ENCODE data around the gene AP5M1.
"Not testable (repeated sequence)": the region's sequence is repeated elsewhere in the genome, so short reads cannot be mapped to it uniquely, and the experiment has no call there.

AP5M1 gene

GRCh38 chr14:57291692-57292647, 23.2 kb downstream of the AP5M1 start:
- no peak for DNase-seq

- no peak for DNase-seq
These were observed 25.4 kb downstream of the AP5M1 start for GRCh38 chr14:57293866-57294837.

- no peak for DNase-seq
These were observed 26.5 kb downstream of the AP5M1 start for GRCh38 chr14:57295239-57295638.

GRCh38 chr14:57297852-57298251, 29.1 kb downstream of the AP5M1 start:
- DNase-seq, result no peak

GRCh38 chr14:57299511-57299910, 30.7 kb downstream of the AP5M1 start:
- DNase-seq, result no peak

GRCh38 chr14:57302883-57303282, 34.1 kb downstream of the AP5M1 start:
- DNase-seq, result no peak

- no peak for DNase-seq
These were observed 45.8 kb downstream of the AP5M1 start for GRCh38 chr14:57314396-57315089.

GRCh38 chr14:57317248-57317833, 48.6 kb downstream of the AP5M1 start:
- no peak for DNase-seq

- no peak for DNase-seq
These were observed 50.9 kb downstream of the AP5M1 start for GRCh38 chr14:57319636-57320192.

GRCh38 chr14:57323721-57324120, 55.0 kb downstream of the AP5M1 start:
- DNase-seq, result no peak

GRCh38 chr14:57326253-57326652, 57.5 kb downstream of the AP5M1 start:
- DNase-seq, result no peak

GRCh38 chr14:57329833-57330232, 61.1 kb downstream of the AP5M1 start:
- DNase-seq, result no peak

- not testable (repeated sequence) for DNase-seq
These were observed 63.7 kb downstream of the AP5M1 start for GRCh38 chr14:57332475-57332874.

GRCh38 chr14:57333726-57334125, 65.0 kb downstream of the AP5M1 start:
- DNase-seq, result not testable (repeated sequence)

GRCh38 chr14:57343545-57344297, 75.0 kb downstream of the AP5M1 start:
- DNase-seq, result not testable (repeated sequence)

- no peak for DNase-seq
These were observed 76.3 kb downstream of the AP5M1 start for GRCh38 chr14:57345106-57345505.

GRCh38 chr14:57346741-57347140, 78.0 kb downstream of the AP5M1 start:
- DNase-seq, result no peak

Measured in T1000 (cell line).